ENCODE results near the gene MMRN2.

DNA sequence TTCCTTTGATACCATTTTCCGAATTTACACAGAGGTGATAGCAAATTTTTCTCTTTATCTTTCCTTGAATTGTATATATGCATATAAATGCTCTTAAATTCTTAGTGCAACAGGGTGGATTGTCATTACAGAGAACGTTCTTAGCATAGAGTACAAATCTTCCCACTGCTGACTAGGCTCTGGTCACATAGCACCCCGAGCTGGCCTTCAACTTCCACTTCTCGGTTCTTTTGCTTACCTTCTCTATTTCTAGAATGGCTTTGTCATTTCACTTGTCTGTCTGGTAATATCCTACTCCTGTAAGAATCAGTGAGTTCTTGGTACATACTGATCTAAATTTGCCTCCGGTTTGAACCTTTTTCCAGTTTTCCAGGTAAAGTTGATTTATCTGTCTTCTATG is 24.3 kb upstream of the MMRN2 start:
- TF ChIP-seq, protein P1, sequence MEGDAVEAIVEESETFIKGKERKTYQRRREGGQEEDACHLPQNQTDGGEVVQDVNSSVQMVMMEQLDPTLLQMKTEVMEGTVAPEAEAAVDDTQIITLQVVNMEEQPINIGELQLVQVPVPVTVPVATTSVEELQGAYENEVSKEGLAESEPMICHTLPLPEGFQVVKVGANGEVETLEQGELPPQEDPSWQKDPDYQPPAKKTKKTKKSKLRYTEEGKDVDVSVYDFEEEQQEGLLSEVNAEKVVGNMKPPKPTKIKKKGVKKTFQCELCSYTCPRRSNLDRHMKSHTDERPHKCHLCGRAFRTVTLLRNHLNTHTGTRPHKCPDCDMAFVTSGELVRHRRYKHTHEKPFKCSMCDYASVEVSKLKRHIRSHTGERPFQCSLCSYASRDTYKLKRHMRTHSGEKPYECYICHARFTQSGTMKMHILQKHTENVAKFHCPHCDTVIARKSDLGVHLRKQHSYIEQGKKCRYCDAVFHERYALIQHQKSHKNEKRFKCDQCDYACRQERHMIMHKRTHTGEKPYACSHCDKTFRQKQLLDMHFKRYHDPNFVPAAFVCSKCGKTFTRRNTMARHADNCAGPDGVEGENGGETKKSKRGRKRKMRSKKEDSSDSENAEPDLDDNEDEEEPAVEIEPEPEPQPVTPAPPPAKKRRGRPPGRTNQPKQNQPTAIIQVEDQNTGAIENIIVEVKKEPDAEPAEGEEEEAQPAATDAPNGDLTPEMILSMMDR (conservative IDR thresholded peaks at IDR 0.05; ENCODE audit: low read length), result no peak
- TF ChIP-seq EZH2phosphoT487 (IDR thresholded peaks at IDR 0.05; ENCODE audit: borderline replicate concordance, low read depth, low read length), result no peak

Measured in OCI-LY7 (cell line).